H9 (cell line): ENCODE data around the gene TRAP1. TPM values are rescaled to one million over a fixed set of nuclear protein-coding genes. Genes with fewer than 3 reads are reported as not detected.
A peak's percentile ranks its signal among the peaks of the same experiment; 100 is the strongest.

Source experiments
- DNase-seq: peaks from one replicate; pipeline ENCODE4 v3.0.0-alpha.2; 2017
- H2AFZ ChIP-seq: one replicate; pipeline ENCODE4 v1.6.1; 2013; ENCODE audit warnings: mild to moderate bottlenecking, low read length, control low read depth, moderate library complexity
- H2AK5ac ChIP-seq: 2 replicates; pipeline ENCODE4 v1.6.1; 2013; ENCODE audit warnings: low read length, control low read depth, mixed read lengths; ENCODE audit not compliant: insufficient read length
- H2BK120ac ChIP-seq: one replicate; pipeline ENCODE4 v1.6.1; 2013; ENCODE audit warnings: low read depth, mild to moderate bottlenecking, low read length, control low read depth, inconsistent platforms; ENCODE audit not compliant: poor library complexity, severe bottlenecking
- H2BK12ac ChIP-seq: 2 replicates; pipeline ENCODE4 v1.6.1; 2013; ENCODE audit warnings: low read length, control low read depth, mixed read lengths, low read depth; ENCODE audit not compliant: insufficient read length
- H2BK15ac ChIP-seq: 2 replicates; pipeline ENCODE4 v1.6.1; 2013; ENCODE audit warnings: low read depth, low read length, control low read depth
- H2BK20ac ChIP-seq: one replicate; pipeline ENCODE4 v1.6.1; 2013; ENCODE audit warnings: low read depth, mild to moderate bottlenecking, low read length, control low read depth, inconsistent platforms; ENCODE audit not compliant: poor library complexity, severe bottlenecking
- H2BK5ac ChIP-seq: 2 replicates; pipeline ENCODE4 v1.6.1; 2013; ENCODE audit warnings: low read length, control low read depth, mixed read lengths; ENCODE audit not compliant: insufficient read length
- H3K14ac ChIP-seq: 2 replicates; pipeline ENCODE4 v1.6.1; 2013; ENCODE audit warnings: low read length, control low read depth; ENCODE audit not compliant: insufficient read depth
- H3K18ac ChIP-seq: 2 replicates; pipeline ENCODE4 v1.6.1; 2013; ENCODE audit warnings: low read depth, mild to moderate bottlenecking, mixed read lengths, low read length, control low read depth; ENCODE audit not compliant: insufficient read length
- H3K23ac ChIP-seq: 2 replicates; pipeline ENCODE4 v1.6.1; 2013; ENCODE audit warnings: low read length, control low read depth, mixed read lengths, low read depth; ENCODE audit not compliant: insufficient read length
- H3K23me2 ChIP-seq: 2 replicates; pipeline ENCODE4 v1.6.1; 2013; ENCODE audit warnings: low read depth, mild to moderate bottlenecking, mixed read lengths, low read length, control low read depth; ENCODE audit not compliant: insufficient read length, poor library complexity, severe bottlenecking
- H3K27ac ChIP-seq: 2 replicates; pipeline ENCODE4 v1.5.1; 2013; ENCODE audit warnings: low read length, control low read depth, mixed read lengths, low read depth; ENCODE audit not compliant: insufficient read length
- H3K27me3 ChIP-seq: 2 replicates; pipeline ENCODE4 v1.6.1; 2013; ENCODE audit warnings: low read length, control low read depth, inconsistent platforms; ENCODE audit not compliant: insufficient read depth
- H3K4ac ChIP-seq: 2 replicates; pipeline ENCODE4 v1.6.1; 2013; ENCODE audit warnings: low read depth, mild to moderate bottlenecking, control low read depth, inconsistent platforms, low read length, moderate library complexity
- H3K4me1 ChIP-seq: 2 replicates; pipeline ENCODE4 v1.6.1; 2013; ENCODE audit warnings: low read length, control low read depth, inconsistent platforms; ENCODE audit not compliant: insufficient read depth
- H3K4me2 ChIP-seq: 2 replicates; pipeline ENCODE4 v1.6.1; 2013; ENCODE audit warnings: low read length, control low read depth, mixed read lengths; ENCODE audit not compliant: insufficient read length, insufficient read depth
- H3K56ac ChIP-seq: 2 replicates; pipeline ENCODE4 v1.6.1; 2013; ENCODE audit warnings: low read depth, mild to moderate bottlenecking, mixed read lengths, low read length, control low read depth; ENCODE audit not compliant: insufficient read length
- H3K79me1 ChIP-seq: 2 replicates; pipeline ENCODE4 v1.6.1; 2013; ENCODE audit warnings: low read depth, mild to moderate bottlenecking, moderate library complexity, low read length, control low read depth, inconsistent platforms; ENCODE audit not compliant: insufficient read depth, poor library complexity, severe bottlenecking
- H3K79me2 ChIP-seq: 2 replicates; pipeline ENCODE4 v1.6.1; 2013; ENCODE audit warnings: low read length, control low read depth, inconsistent platforms; ENCODE audit not compliant: insufficient read depth
- H3K9ac ChIP-seq: 2 replicates; pipeline ENCODE4 v1.6.1; 2013; ENCODE audit warnings: low read length, control low read depth, mixed read lengths; ENCODE audit not compliant: insufficient read length; ENCODE audit errors: extremely low read depth
- H3K9me3 ChIP-seq: one replicate; pipeline ENCODE4 v1.6.1; 2013; ENCODE audit warnings: low read depth, low read length, inconsistent platforms; ENCODE audit not compliant: control insufficient read depth
- H3T11ph ChIP-seq: one replicate; pipeline ENCODE4 v1.6.1; 2013; ENCODE audit warnings: mild to moderate bottlenecking, low read length, control low read depth, inconsistent platforms
- H4K20me1 ChIP-seq: one replicate; pipeline ENCODE4 v1.6.1; 2013; ENCODE audit not compliant: control insufficient read depth, insufficient read length, insufficient read depth
- H4K5ac ChIP-seq: 2 replicates; pipeline ENCODE4 v1.6.1; 2013; ENCODE audit warnings: low read depth, mild to moderate bottlenecking, mixed read lengths, low read length, control low read depth; ENCODE audit not compliant: insufficient read length
- H4K8ac ChIP-seq: replicated peaks from 2 replicates; pipeline ENCODE4 v1.6.1; 2013; ENCODE audit warnings: low read length, control low read depth, mixed read lengths, low read depth; ENCODE audit not compliant: insufficient read length
- H4K91ac ChIP-seq: 2 replicates; pipeline ENCODE4 v1.6.1; 2013; ENCODE audit warnings: low read depth, mild to moderate bottlenecking, moderate library complexity, mixed read lengths, low read length, control low read depth; ENCODE audit not compliant: insufficient read length
- H3K27ac Mint-ChIP-seq, 3 experiments: 2 replicates in 2 of 3; 3 replicates in 1 of 3; pipeline ENCODE4 v1.8.0; 2020 to 2021; ENCODE audit warnings: mixed read lengths in 3 of 3, mild to moderate bottlenecking in 1 of 3, moderate library complexity in 1 of 3
- H3K27me3 Mint-ChIP-seq: 2 replicates; pipeline ENCODE4 v1.8.0; 2021; ENCODE audit warnings: low read depth, mild to moderate bottlenecking, moderate library complexity, mixed read lengths
- H3K36me3 Mint-ChIP-seq, 3 experiments: 2 replicates in 2 of 3; 3 replicates in 1 of 3; pipeline ENCODE4 v1.8.0; 2020 to 2021; ENCODE audit warnings: low read depth in 3 of 3, mixed read lengths in 3 of 3; ENCODE audit not compliant: insufficient read depth in 1 of 3
- H3K4me1 Mint-ChIP-seq, 2 experiments: 2 replicates each; pipeline ENCODE4 v1.8.0; 2020; ENCODE audit warnings: mixed read lengths in 2 of 2
- H3K4me3 Mint-ChIP-seq, 2 experiments: 2 replicates in 1 of 2; 3 replicates in 1 of 2; pipeline ENCODE4 v1.8.0; 2020 to 2021; ENCODE audit warnings: mild to moderate bottlenecking in 2 of 2, mixed read lengths in 2 of 2, moderate library complexity in 1 of 2
- H3K9me3 Mint-ChIP-seq, 2 experiments: 2 replicates in 1 of 2; 3 replicates in 1 of 2; pipeline ENCODE4 v1.8.0; 2020; ENCODE audit warnings: mild to moderate bottlenecking in 2 of 2, mixed read lengths in 2 of 2, moderate library complexity in 1 of 2
- WGBS: extraction: QIAGEN DNeasy Blood & Tissue Kit; methylation state at CpG from one replicate; pipeline ENCODE4 v1.1.7; 2013; ENCODE audit warnings: missing lambda C conversion rate, low lambda C conversion rate, mixed read lengths; ENCODE audit not compliant: insufficient read length; ENCODE audit errors: extremely low coverage; 5-methylcytosine and 5-hydroxymethylcytosine counted together
- total RNA-seq: library from RNA; stranded (reverse); gene quantifications from 2 replicates; pipeline ENCODE4 v1.2.1, GENCODE V29; 2021
- TF ChIP-seq, protein P1 (sequence below): fragments of 200-600 bp; sonication (generic); conservative IDR thresholded peaks from 3 replicates; pipeline ENCODE4 v1.8.0; 2021; ENCODE audit warnings: antibody characterized with exemption, mild to moderate bottlenecking

TRAP1 gene
- total RNA-seq, 1 experiment from 2014 or later: 211 TPM

DNA sequence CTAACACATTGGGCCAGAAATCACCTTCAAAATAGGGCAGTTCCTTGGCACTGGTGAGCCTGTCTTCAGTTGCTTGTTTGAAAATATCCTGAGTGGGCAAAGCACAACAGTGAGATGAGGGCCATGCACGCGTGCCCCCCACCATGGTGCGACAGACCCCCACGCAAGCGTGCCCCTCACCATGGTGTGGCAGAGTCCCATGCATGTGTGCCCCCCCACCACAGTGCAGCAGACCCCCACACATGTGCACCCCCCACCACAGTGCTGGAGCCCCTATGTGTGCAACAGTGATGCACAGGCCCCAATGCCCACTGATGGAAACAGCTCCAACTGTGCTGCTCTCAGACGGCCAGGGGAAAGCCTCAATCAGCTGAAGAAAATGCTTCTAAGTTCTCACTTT is 18.8 kb upstream of the TRAP1 start:
- H4K91ac ChIP-seq: no peak overlapping the region
- WGBS: no CpG with 5 or more reads among the region's 6 CpGs
- H3K9ac ChIP-seq: no peak overlapping the region
- H3K9me3 Mint-ChIP-seq: no peaks in the 10 kb centered on the region; a peak in 2 of 5 replicates
- H3K4me2 ChIP-seq: no peak overlapping the region
- H3K23ac ChIP-seq: no peak overlapping the region
- no peaks in the 10 kb centered on the region; the same call in 1 of the 2 replicates for H3K27me3 Mint-ChIP-seq
- H3K27ac ChIP-seq: no peak overlapping the region
- DNase-seq: no peak
- peaks cover 3% of the 10 kb centered on the region for H3K79me1 ChIP-seq
- no peak overlapping the region for H3K56ac ChIP-seq
- no peaks in the 10 kb centered on the region for H3K23me2 ChIP-seq
- peaks cover 8 to 11% of the 10 kb centered on the region in 2 experiments for H3K4me1 Mint-ChIP-seq
- H2AK5ac ChIP-seq: no peak overlapping the region
- H3K9me3 ChIP-seq: no peaks in the 10 kb centered on the region
- no peak overlapping the region for H3K4ac ChIP-seq
- H2BK120ac ChIP-seq: no peak overlapping the region
- no peaks in the 10 kb centered on the region for H3K27me3 ChIP-seq
- no peak overlapping the region for H2AFZ ChIP-seq
- no peaks in the 10 kb centered on the region for H3K79me2 ChIP-seq
- H2BK20ac ChIP-seq: no peak overlapping the region
- H2BK15ac ChIP-seq: no peak overlapping the region
- H4K5ac ChIP-seq: no peak overlapping the region
- H4K20me1 ChIP-seq: no peaks in the 10 kb centered on the region
- H3T11ph ChIP-seq: no peak overlapping the region
- H3K14ac ChIP-seq: no peak overlapping the region
- no peak overlapping the region for H2BK5ac ChIP-seq
- no peaks in the 10 kb centered on the region for H3K4me1 ChIP-seq
- H3K18ac ChIP-seq: no peak overlapping the region
- TF ChIP-seq, protein P1, sequence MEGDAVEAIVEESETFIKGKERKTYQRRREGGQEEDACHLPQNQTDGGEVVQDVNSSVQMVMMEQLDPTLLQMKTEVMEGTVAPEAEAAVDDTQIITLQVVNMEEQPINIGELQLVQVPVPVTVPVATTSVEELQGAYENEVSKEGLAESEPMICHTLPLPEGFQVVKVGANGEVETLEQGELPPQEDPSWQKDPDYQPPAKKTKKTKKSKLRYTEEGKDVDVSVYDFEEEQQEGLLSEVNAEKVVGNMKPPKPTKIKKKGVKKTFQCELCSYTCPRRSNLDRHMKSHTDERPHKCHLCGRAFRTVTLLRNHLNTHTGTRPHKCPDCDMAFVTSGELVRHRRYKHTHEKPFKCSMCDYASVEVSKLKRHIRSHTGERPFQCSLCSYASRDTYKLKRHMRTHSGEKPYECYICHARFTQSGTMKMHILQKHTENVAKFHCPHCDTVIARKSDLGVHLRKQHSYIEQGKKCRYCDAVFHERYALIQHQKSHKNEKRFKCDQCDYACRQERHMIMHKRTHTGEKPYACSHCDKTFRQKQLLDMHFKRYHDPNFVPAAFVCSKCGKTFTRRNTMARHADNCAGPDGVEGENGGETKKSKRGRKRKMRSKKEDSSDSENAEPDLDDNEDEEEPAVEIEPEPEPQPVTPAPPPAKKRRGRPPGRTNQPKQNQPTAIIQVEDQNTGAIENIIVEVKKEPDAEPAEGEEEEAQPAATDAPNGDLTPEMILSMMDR: no peak
- peak overlapping the region in 1 of 3 experiments; percentile 60; a peak in 2 of 7 replicates for H3K27ac Mint-ChIP-seq
- H3K4me3 Mint-ChIP-seq: no peak overlapping the region
- H3K36me3 Mint-ChIP-seq: peaks cover 61 to 93% (median 85%) of the 10 kb centered on the region in 3 experiments
- no peak overlapping the region for H2BK12ac ChIP-seq
- H4K8ac ChIP-seq: peak overlapping the region; percentile 6
